Measurements from ENCODE around the gene IFITM10.

IFITM10 gene

GRCh38 chr11:1752907-1753228 is 2.5 kb upstream of the IFITM10 start:
- no peak for DNase-seq (ENCODE audit: low read depth in 2 of 2)

- DNase-seq (ENCODE audit: low read depth in 2 of 2), result no peak
These were observed 1.9 kb upstream of the IFITM10 start for GRCh38 chr11:1751999-1752906.

DNA sequence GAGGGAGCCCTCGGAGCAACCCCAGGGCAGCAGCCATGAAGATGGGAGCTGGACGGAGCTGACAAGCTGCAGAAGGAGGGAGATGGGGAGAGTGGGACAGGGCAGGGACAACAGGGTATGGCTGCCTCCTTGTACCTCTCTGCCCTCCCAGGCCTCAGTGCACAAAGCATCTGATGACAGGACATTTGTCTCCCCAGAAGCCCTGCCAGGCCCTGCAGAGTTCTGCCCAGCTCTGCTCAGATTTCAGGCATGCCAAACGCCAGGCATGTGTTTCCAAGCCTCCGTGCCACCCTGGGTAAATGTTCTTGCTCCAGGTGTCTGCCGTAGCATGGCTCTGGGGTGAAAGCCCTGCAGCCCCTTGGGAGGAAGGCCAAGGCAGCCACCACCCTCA is 1.1 kb upstream of the IFITM10 start:
- DNase-seq (ENCODE audit: low read depth in 2 of 2), result no peak

DNA sequence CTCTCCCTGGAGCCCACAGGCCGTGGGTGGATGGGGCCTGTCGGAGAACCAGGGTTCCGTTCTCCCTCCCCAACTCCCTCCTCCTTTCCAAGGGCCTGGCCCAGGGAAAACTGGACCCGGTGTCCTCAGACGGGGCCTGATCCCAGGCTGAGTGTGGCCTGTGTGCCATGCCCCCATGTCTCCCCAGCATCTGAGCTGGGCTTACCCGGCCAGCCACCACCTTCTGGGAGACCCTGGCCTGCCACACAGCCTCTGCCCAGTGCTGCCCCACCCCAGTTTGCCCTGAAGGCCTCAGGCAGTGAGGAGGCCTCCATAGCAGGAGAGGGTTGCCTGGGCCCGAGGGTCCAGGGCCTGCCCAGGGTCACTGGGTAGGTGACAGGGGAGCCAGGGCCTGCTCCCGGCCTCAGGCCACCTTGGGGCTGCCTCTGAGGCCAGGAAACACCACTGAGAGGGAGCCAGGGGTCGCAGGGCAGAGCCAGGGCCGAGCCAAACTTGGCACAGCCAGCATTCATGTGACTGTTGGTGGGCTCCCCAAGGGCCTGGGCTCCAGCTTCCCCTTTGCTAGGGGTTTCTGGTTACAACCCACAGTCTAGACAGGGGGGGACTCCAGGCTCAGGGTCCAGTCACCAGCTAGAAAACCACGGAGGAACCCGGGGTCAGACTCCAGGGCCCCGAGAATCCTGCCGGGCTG is 590 bp upstream of the IFITM10 start:
- no peak for DNase-seq (ENCODE audit: low read depth in 2 of 2)

DNA sequence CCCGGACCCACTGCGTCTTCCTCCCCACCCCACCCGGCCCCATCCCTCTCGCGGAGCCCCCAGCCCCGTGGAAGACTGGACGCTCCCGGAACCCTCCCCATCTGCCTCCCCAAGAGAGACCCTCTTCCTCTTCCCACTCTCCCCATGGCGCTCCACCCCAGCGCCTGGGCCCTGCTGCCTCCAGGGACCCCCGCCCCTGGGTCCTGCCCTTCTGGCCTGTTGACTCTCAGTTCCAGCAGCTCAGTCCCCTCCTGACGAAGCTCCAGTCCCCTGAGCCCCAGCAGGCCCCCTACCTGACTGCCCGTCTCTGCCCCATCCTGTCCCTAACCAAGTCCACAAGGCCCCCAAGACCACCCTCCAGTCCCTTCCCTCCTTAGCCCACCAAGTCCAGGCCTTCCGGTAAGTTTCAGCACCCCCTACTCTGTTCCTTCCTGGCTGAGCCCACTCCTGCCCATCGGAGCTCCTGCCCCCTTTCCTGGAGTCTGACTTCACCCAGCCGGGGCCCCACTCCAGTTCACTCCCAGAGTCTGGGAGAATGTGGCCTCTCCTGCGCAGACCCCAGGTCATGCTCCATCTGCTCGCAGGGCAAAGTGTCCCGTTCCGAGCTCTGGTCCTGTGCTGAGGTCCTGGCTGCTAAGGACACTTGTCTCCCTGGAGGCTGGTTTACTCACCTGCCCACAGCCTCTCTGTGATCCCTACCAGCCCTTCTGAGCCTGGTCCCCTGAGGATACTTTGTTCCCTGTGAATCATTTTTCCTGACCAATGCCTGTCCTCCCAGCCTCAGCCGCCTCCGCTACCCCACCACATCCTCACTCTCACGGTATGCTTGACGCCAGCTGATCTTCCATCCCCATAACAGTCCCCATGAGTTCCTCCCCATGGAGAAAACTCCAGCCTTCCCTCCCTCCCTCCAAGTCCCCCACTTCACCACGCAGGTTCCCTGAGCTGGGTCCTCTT is 722 bp downstream of the IFITM10 start:
- no peak for DNase-seq (ENCODE audit: low read depth in 2 of 2)

DNA sequence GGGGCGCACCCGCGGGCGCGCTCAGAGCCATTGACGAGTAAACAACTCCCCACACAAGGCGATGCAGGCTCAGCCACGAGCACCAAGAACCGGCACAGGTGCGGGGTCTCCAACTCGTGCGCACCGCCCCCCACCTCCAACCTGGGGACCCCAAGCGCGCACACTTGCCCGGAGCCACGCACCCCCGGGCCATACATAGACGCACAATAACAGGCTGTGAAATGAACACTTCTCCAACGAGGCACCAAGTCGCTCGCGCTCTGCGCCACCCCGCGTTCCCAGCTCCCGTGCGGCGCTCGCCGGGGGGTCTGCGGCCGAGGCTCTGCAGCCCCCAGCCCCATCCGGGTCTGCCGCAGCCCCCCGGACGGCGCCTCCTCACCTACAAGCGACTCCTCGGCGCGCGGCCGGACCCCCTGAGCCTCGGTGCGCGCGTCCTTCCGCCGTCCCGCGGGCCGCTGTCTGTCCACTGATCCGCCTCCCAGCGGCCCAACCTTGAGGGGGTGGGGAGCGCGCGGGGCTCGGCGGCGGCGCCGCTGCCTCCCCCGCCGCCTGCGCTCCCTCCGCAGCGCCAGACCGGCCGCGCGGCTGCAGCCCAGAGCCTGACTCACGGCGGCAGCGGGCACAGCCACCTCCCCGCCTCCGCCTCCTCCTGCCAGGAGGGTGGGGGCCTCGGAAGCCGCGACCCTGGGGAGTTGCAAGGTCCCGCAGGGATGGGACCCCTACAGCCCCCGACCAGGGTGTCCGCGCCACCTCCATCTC is 1.6 kb downstream of the IFITM10 start:
- DNase-seq (ENCODE audit: low read depth in 2 of 2), result no peak

GRCh38 chr11:1747753-1748635 is 2.4 kb downstream of the IFITM10 start:
- DNase-seq (ENCODE audit: low read depth in 2 of 2), result no peak

DNA sequence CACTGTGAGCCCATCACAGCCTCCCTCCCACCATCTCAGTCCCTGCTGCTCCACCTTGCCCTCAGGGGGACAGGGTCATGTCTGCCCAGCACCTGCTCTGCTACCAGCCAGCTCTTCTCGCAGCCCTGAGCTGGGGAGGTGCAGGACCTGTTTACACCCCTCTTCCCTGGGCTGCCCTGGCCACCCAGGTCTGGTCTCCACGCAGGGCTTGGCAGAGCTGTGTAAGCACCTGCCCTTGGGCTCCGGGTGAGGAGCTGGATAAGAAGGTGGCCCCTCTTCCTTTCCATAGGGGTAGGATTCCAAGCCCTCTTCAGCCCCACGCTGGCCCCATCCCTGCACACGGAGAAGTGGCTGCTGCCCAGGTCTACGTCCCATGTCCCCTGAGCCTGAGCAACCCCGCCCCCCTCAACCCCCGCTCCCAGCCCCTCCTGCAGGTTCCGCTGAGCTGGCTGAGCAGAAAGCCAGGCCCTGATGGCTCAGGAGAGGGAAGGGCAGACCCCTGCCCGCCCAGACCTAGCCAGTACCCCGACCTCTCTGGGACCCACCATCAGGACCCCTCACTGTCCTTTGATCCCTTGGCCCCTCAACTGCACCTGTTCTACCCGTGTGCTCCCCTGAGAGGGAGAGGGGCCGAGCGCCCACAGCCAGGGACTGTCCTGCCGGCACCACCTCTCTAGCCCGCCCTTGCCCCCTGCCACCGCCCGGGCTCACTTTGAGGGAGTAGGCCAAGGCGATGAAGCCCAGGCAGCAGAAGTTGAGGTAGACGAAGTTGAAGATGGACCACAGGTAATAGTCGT is 3.2 kb downstream of the IFITM10 start:
- DNase-seq (ENCODE audit: low read depth in 2 of 2), result no peak

- DNase-seq (ENCODE audit: low read depth in 2 of 2), result no peak
These were observed 3.9 kb downstream of the IFITM10 start for GRCh38 chr11:1746511-1746931.

- no peak for DNase-seq (ENCODE audit: low read depth in 2 of 2)
These were observed 4.6 kb downstream of the IFITM10 start for GRCh38 chr11:1745701-1746320.

DNA sequence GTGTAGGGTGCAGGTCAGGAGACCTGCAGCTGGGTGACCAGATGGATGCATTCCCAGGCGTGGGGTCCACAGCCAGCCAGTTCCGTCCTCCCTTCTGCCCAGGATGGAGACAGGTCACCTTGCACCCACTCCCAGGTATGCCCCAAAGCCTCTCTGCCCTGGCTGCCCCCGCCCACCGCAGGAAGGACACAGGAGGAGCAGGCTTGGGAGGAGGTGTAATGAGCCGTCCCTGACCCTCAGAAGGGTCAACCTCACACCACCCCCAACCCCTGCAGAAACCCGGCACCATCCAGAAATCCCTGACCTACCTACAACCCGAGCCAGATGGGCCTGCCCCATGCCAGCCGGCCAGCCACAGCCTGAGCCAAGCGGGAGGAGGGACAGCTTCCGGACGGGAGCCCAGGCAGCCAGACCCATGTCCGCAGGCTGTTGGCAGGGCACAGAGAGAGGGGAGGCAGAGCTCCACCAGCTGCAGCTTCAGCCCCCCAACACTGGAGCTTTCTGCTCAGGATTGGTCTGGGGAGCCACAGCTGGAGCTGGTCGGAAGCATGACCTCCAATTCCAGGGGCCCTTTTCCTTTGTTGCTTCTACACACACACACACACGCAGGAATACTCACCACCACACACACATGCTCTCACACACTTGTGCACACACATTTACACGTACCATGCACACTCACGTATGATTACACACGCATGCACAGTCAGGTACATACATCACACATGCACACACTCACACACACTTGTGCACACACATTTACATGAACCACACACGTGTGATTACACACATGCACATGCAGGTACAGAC is 5.3 kb downstream of the IFITM10 start:
- DNase-seq (ENCODE audit: low read depth in 2 of 2), result no peak

- DNase-seq (ENCODE audit: low read depth in 2 of 2), result no peak
These were observed 6.1 kb downstream of the IFITM10 start for GRCh38 chr11:1744137-1744886.

DNA sequence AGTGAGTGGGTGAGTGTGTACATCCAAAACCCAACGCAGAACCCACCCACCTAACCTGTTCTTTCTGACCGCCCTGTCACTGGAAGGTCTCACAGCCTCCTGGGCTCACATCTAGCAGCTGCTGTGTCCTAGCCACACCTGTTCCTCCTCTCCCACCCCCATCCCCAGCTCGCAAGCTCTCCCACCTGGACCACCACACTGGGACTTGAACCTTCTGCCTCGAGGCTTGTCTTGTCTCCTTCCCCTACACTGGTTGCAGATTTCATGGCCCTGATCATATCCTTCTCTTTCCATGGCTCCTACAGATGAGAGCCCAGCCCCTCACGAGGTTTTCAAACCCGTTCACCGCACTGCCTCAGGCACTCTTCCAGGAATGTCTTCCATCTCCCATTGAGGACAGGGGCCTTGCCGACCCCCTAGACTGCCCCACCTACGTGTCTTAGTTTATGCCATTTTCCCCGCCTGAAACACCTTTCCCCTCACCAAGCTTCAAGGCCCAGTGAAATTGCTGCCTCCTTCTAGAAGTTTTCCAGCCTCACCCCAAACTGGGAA is 6.7 kb downstream of the IFITM10 start:
- no peak for DNase-seq (ENCODE audit: low read depth in 2 of 2)

- DNase-seq (ENCODE audit: low read depth in 2 of 2), result no peak
These were observed 7.4 kb downstream of the IFITM10 start for GRCh38 chr11:1742869-1743584.

DNA sequence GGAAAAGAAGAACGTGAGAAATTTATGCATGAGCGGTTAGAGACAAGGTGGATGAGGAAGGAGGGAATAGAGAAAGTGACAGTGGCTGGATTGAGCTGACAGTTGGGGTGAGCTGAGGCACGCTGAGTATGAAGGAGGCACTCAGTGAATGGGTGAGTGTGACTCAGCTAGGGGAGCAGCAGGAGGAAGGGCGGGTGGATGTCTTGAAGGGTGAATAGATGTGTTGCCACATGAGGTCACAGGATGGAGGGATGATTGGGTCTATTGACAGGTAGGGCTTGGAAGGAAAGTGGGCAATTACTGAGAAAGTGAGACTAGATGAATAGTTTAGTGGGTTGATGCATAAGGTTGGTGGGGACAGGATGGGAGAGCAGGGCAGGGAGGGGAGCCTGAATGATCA is 8.0 kb downstream of the IFITM10 start:
- no peak for DNase-seq (ENCODE audit: low read depth in 2 of 2)

DNA sequence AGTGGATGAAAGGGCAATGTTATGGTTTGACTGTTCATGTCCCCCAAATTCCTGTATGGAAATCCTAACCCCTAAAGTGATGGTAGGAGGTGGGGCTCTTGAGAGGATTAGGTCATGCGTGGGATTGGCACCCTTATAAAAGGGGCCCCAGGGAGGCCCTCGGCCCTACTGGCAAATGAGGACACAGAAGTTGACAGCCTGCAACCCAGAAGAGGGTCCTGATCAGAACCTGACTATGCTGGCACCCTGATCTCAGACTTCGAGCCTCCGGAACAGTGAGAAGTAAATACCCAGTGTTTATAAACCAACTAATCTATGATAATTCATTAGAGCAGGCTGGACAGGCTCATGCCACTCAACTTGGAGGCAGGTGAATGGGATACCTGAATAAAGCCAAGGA is 8.7 kb downstream of the IFITM10 start:
- no peak for DNase-seq (ENCODE audit: low read depth in 2 of 2)
